Activated T-cell treated with anti-CD3 and anti-CD28 coated beads for 1 hour (primary cell): Measurements from ENCODE around the gene ZPLD1.

Source experiments
- DNase-seq: peaks from one replicate; pipeline ENCODE4 v3.0.0-alpha.2; 2020; ENCODE audit warnings: low read depth

The ZPLD1 gene

GRCh38 chr3:102528727-102529126, 93.9 kb downstream of the ZPLD1 start:
- no peak for DNase-seq
